Duodenal mucosa (tissue), 2 donors: ENCODE results near the gene PCED1B.

Experiments used
- H3K27ac ChIP-seq: one replicate; pipeline ENCODE4 v1.7.0; 2013; ENCODE audit warnings: low read depth, low read length
- H3K27me3 ChIP-seq, 2 donors: one replicate each; pipeline ENCODE4 v1.7.0; 2013; ENCODE audit warnings: low read length in 2 of 2, control low read depth in 1 of 2; ENCODE audit not compliant: insufficient read depth in 2 of 2, control insufficient read depth in 1 of 2
- H3K36me3 ChIP-seq, 2 donors: one replicate each; pipeline ENCODE4 v1.7.0; 2013; ENCODE audit warnings: low read length in 2 of 2, control low read depth in 1 of 2; ENCODE audit not compliant: insufficient read depth in 2 of 2, control insufficient read depth in 1 of 2
- H3K4me1 ChIP-seq, 2 donors: one replicate each; pipeline ENCODE4 v1.7.0; 2013; ENCODE audit warnings: low read length in 2 of 2, control low read depth in 1 of 2; ENCODE audit not compliant: insufficient read depth in 2 of 2, control insufficient read depth in 1 of 2
- H3K4me3 ChIP-seq, 2 donors: one replicate each; pipeline ENCODE4 v1.7.0; 2013; ENCODE audit warnings: low read length in 2 of 2, low read depth in 1 of 2
- H3K9ac ChIP-seq, 2 donors: one replicate each; pipeline ENCODE4 v1.7.0; 2013; ENCODE audit warnings: low read length in 2 of 2, low read depth in 1 of 2
- H3K9me3 ChIP-seq, 2 donors: one replicate each; pipeline ENCODE4 v1.7.0; 2013; ENCODE audit warnings: low read length in 2 of 2, control low read depth in 1 of 2; ENCODE audit not compliant: control insufficient read depth in 1 of 2

PCED1B gene

DNA sequence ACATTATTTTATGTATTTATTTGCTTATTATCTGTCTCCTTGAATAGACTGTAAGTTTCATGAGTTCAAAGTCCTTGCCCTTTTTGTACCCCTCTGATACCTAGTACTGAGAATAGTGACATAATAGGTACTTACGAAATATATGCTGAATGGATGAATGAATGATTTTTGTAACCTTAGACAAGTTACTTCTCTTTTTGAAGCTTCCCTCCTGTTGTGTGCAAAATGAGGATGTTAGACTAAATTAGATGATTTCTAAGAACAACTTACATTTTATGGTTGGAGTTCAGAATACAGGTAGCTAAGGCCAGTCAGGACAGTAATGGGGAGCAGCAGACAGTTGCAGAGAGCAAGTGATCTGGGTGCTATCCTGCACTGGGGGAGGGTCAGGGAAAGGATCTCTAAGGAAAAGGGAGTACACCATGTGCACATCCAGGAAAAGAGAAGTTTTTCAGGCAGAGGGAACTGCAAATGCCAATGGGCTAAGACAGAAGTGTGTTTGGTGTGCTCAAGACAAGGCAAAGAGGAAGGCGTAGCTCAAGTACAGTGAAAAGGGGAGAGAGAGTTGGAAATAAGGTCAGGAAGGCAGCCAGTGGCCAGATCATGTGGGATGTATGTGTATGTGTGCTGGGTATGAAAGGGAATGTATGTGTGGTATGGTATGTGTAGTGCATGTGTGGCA lies 59.7 kb downstream of the PCED1B start:
- H3K27ac ChIP-seq, result no peak overlapping the region
- no peak overlapping the region for H3K9ac ChIP-seq
- H3K36me3 ChIP-seq, result no peaks in the 10 kb centered on the region
- no peak overlapping the region for H3K4me3 ChIP-seq
- no peaks in the 10 kb centered on the region for H3K4me1 ChIP-seq
- no peaks in the 10 kb centered on the region for H3K9me3 ChIP-seq
- no peaks in the 10 kb centered on the region for H3K27me3 ChIP-seq

DNA sequence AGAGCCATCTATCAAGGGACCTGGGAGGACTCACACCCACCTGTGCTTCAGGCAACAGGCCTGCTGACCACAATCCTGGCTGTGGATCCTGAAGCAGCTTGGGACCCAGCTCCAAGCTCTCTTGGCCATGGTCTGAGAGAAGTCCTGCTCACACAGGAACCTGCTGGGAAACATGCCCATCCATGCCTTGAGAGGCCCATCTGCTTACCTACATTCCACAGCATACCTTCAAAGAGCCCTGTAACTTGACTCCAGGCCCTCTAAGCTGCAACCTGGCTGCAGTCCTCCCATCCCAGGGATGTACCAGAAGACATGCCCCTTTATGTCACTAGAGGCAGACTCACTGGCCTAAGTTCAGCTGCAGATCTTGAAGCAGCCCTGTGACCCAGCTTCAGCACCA lies 62.0 kb downstream of the PCED1B start:
- Histone ChIP-seq H3K27ac (no peak overlapping the region), H3K4me1 (no peaks in the 10 kb centered on the region), H3K4me3 (no peak overlapping the region), H3K9me3 (no peaks in the 10 kb centered on the region), H3K36me3 (no peaks in the 10 kb centered on the region), H3K27me3 (no peaks in the 10 kb centered on the region), H3K9ac (no peak overlapping the region)

DNA sequence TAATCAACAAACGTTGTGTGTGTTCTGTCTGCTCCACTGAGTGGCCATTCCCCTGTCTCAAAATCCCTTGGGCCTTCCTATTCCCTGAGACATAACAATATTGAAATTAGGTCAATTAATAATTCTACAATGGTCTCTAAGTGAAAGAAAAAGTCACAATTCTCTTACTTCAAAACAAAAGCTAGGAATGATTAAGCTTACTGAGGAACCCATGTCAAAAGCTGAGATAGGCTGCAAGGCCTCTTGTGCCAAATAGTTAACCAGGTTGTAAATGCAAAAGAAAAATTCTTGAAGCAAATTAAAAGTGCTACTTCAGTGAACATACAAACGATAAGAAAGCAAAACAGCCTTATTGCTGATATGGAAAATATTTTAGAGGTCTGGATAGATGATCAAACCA lies 65.3 kb downstream of the PCED1B start:
- H3K4me3 ChIP-seq, result no peak overlapping the region

GRCh38 chr12:47145188-47145587 lies 65.8 kb downstream of the PCED1B start:
- no peaks in the 10 kb centered on the region for H3K36me3 ChIP-seq
- H3K9ac ChIP-seq, result no peak overlapping the region
- no peaks in the 10 kb centered on the region for H3K9me3 ChIP-seq
- H3K4me1 ChIP-seq, result no peaks in the 10 kb centered on the region
- no peak overlapping the region for H3K27ac ChIP-seq
- no peak overlapping the region for H3K4me3 ChIP-seq
- H3K27me3 ChIP-seq, result no peaks in the 10 kb centered on the region

More for the DNA sequence above, 65.3 kb downstream of the PCED1B start:
- H3K4me1 ChIP-seq, result no peaks in the 10 kb centered on the region
- no peaks in the 10 kb centered on the region for H3K27me3 ChIP-seq
- H3K27ac ChIP-seq, result no peak overlapping the region
- no peaks in the 10 kb centered on the region for H3K36me3 ChIP-seq
- H3K9me3 ChIP-seq, result no peaks in the 10 kb centered on the region
- no peak overlapping the region for H3K9ac ChIP-seq

GRCh38 chr12:47147739-47148138 lies 68.3 kb downstream of the PCED1B start:
- H3K9ac ChIP-seq, result no peak overlapping the region
- no peaks in the 10 kb centered on the region for H3K4me1 ChIP-seq
- no peaks in the 10 kb centered on the region for H3K27me3 ChIP-seq
- no peaks in the 10 kb centered on the region for H3K36me3 ChIP-seq
- H3K4me3 ChIP-seq, result no peak overlapping the region
- no peaks in the 10 kb centered on the region for H3K9me3 ChIP-seq
- H3K27ac ChIP-seq, result no peak overlapping the region

DNA sequence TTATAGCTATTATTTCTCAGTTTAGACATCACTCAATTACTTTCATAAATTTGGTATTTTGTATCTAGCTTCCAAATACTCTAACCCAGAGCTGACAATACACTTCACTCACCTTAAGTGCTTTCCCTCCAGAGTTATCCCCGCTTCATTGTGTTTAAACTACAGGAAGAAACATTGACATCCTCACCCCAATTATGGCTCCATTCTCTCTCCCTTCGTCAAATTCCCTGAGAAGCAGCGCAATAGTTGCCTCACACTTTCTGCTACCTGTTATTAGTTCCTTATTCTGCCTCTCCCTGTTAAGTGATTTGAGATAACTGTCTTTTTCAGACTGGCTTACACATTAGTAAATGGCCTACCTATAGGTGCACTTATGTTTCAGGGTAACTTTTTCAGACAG lies 69.7 kb downstream of the PCED1B start:
- H3K36me3 ChIP-seq, result no peaks in the 10 kb centered on the region
- H3K9ac ChIP-seq, result no peak overlapping the region
- H3K4me1 ChIP-seq, result no peaks in the 10 kb centered on the region
- H3K27me3 ChIP-seq, result no peaks in the 10 kb centered on the region
- no peak overlapping the region for H3K27ac ChIP-seq
- no peaks in the 10 kb centered on the region for H3K9me3 ChIP-seq
- H3K4me3 ChIP-seq, result no peak overlapping the region

DNA sequence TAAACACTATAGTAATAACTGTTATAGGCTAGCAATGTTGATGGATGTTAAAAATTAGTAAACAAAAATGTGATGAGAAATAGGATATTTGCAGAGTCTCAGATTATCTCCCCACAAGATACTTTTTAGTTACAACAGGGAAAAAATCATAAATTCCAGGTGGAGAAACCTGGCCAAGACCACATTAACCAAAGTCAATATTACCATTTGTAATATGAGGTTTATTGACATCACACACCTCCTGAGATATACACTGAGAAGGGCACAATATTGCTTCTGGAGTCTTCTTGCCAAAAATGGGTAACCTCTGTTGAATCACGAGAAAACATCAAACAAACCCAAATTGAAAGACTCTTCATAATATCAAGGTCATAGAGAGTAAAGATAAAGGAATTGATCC lies 72.7 kb downstream of the PCED1B start:
- H3K36me3 ChIP-seq, result no peaks in the 10 kb centered on the region
- peaks cover 10% of the 10 kb centered on the region in 2 donors for H3K4me1 ChIP-seq
- H3K27me3 ChIP-seq, result no peaks in the 10 kb centered on the region
- H3K4me3 ChIP-seq, result no peak overlapping the region
- H3K9me3 ChIP-seq, result no peaks in the 10 kb centered on the region
- H3K27ac ChIP-seq, result no peak overlapping the region
- H3K9ac ChIP-seq, result no peak overlapping the region

DNA sequence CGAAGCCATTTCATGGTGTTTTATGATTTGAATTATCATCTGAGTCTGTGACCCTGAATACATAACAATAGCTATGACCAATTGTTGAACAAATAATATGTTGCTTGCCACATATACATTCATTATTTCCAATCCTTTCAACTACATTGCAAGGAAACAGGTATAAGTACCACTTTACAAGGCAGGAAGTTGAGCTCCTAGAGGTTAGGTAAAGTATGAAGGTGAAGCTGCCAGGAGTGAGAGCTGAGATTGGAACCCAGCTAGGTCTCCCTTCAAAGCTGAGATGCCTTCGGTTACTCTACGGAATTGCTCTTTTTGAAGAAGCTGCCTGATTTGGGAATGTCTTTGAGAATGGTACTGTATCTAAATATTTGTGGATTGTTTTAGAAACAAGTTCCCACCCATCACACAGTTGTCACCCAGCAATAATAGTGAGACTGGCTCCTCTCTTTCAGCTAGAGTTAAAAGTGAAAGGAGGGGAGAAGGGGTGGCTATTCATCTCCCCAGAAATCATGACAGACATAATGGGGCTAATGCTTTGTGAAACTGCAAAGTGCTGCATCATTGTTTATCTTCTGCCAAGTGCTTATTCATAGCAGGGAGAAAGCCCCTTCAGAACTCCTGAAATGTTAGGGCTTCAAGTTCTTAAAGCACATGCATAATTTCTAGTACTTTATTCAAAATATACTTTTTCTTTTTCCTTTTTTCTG lies 76.2 kb downstream of the PCED1B start:
- Histone ChIP-seq H3K27me3 (no peaks in the 10 kb centered on the region), H3K4me1 (peaks cover 10% of the 10 kb centered on the region in 2 donors), H3K9me3 (no peaks in the 10 kb centered on the region), H3K27ac (no peak overlapping the region), H3K9ac (no peak overlapping the region), H3K4me3 (no peak overlapping the region), H3K36me3 (no peaks in the 10 kb centered on the region)

- Histone ChIP-seq H3K36me3 (no peaks in the 10 kb centered on the region), H3K4me3 (no peak overlapping the region), H3K4me1 (peaks cover 10% of the 10 kb centered on the region in 2 donors), H3K27me3 (no peaks in the 10 kb centered on the region), H3K9ac (no peak overlapping the region), H3K27ac (no peak overlapping the region), H3K9me3 (no peaks in the 10 kb centered on the region)
These were observed 76.8 kb downstream of the PCED1B start for GRCh38 chr12:47156167-47156736.

DNA sequence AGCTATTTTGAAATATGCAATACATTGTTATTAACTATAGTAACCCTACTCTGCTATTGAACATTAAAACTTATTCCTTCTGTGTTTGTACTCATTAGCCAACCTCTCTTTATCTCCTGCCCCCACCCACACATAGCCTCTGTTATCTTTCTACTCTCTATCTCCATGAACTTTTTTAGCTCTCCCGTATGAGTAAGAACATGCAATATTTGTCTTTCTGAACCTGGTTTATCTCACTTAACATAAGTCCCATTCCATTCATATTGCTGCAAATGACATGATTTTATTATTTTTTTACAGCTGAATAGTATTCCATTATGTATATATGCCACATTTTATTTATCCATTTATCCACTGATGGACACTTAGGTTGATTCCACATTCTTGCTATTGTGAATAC lies 79.4 kb downstream of the PCED1B start:
- Histone ChIP-seq H3K4me1 (peaks cover 10% of the 10 kb centered on the region in 2 donors), H3K27me3 (no peaks in the 10 kb centered on the region), H3K27ac (no peak overlapping the region), H3K4me3 (no peak overlapping the region), H3K9ac (no peak overlapping the region), H3K9me3 (no peaks in the 10 kb centered on the region), H3K36me3 (no peaks in the 10 kb centered on the region)
